GM19455 (cell line): ENCODE data around the gene PRPF40B.

Experiments used
- ATAC-seq: cut with Tn5 transposase; IDR thresholded peaks from one replicate; pipeline ENCODE4 v1.9.1; 2021; ENCODE audit not compliant: unreplicated experiment

Gene PRPF40B

GRCh38 chr12:49680075-49680474, 56.7 kb downstream of the PRPF40B start:
- no peak for ATAC-seq

- ATAC-seq, result no peak
These were observed 60.4 kb downstream of the PRPF40B start for GRCh38 chr12:49683599-49684309.

GRCh38 chr12:49684310-49684854, 61.0 kb downstream of the PRPF40B start:
- no peak for ATAC-seq

- ATAC-seq, result no peak
These were observed 64.6 kb downstream of the PRPF40B start for GRCh38 chr12:49687941-49688340.

GRCh38 chr12:49689237-49689636, 65.9 kb downstream of the PRPF40B start:
- ATAC-seq, result no peak

GRCh38 chr12:49689785-49690184, 66.4 kb downstream of the PRPF40B start:
- ATAC-seq, result no peak

GRCh38 chr12:49692851-49693250, 69.5 kb downstream of the PRPF40B start:
- ATAC-seq, result no peak

- ATAC-seq, result no peak
These were observed 70.6 kb downstream of the PRPF40B start for GRCh38 chr12:49693931-49694444.
